K562 (cell line): Measurements from ENCODE around the gene MLYCD. TPM values are rescaled to one million over a fixed set of nuclear protein-coding genes. Genes with fewer than 3 reads are reported as not detected.

ENCODE experiments used
- AFF4 ChIP-seq: sonication (generic); formaldehyde crosslinking; IDR thresholded peaks from 2 replicates; pipeline ENCODE4 v1.8.0; 2023; ENCODE audit warnings: mild to moderate bottlenecking, missing genetic modification reagents
- ARID4B ChIP-seq: sonication (generic); formaldehyde crosslinking; IDR thresholded peaks from 2 replicates; pipeline ENCODE4 v1.8.0; 2022; ENCODE audit warnings: mild to moderate bottlenecking, missing genetic modification reagents
- HINFP ChIP-seq: fragments of 450-650 bp; conservative IDR thresholded peaks from 2 replicates; pipeline ENCODE4 v1.6.1; 2016; ENCODE audit warnings: missing genetic modification characterization, low read depth, mild to moderate bottlenecking, control low read depth, missing compliant biosample characterization
- MAZ ChIP-seq, 2 experiments: fragments of 450-650 bp in 1 of 2; sonication (generic) in 1 of 2; formaldehyde crosslinking; IDR thresholded peaks in 1 of 2; conservative IDR thresholded peaks in 1 of 2; 2 replicates each; pipeline versions ENCODE4 v1.4.0 to v1.5.0; 2020; ENCODE audit warnings: mild to moderate bottlenecking in 1 of 2, missing genetic modification reagents in 1 of 2
- RFX7 ChIP-seq: fragments of 250-450 bp; sonication (Bioruptor Pico); IDR thresholded peaks from 2 replicates; pipeline ENCODE4 v1.5.1; 2021; ENCODE audit warnings: mild to moderate bottlenecking
- ZC3H11A ChIP-seq: IDR thresholded peaks from 2 replicates; pipeline ENCODE4 v1.6.1; 2012; ENCODE audit warnings: low read depth, low read length, improper control_type of control experiment
- ZNF263 ChIP-seq: sonication (generic); formaldehyde crosslinking; IDR thresholded peaks from 2 replicates; pipeline ENCODE4 v1.8.0; 2022; ENCODE audit warnings: mild to moderate bottlenecking, missing genetic modification reagents, borderline replicate concordance
- ZNF76 ChIP-seq: fragments of 250-450 bp; sonication (Bioruptor Pico); IDR thresholded peaks from 2 replicates; pipeline ENCODE4 v1.4.0; 2020; ENCODE audit warnings: mild to moderate bottlenecking, moderate library complexity, borderline replicate concordance
- polyA plus RNA-seq, 8 experiments: library from polyadenylated mRNA; depleted of rRNA in 4 of 8; stranded (reverse) in 5 of 8; unstranded in 3 of 8; fragments of >200 nt; fragmentation: Nextera tagmentation in 2 of 8; fragmentation: Illumina TruSeq in 1 of 8; extraction: Ambion mirVana in 2 of 8; extraction: Trizol in 1 of 8; gene quantifications; 2 replicates each; pipeline versions ENCODE4 v1.2.1 to v1.2.3, GENCODE V29; 2011 to 2014; ENCODE audit warnings: inconsistent platforms in 1 of 8, missing spikeins in 1 of 8
- total RNA-seq, 7 experiments: library from RNA; depleted of rRNA in 6 of 7; stranded (reverse); fragments of >200 nt in 6 of 7; fragmentation: Illumina TruSeq in 2 of 7; extraction: Trizol in 2 of 7; gene quantifications; 2 replicates each; pipeline versions ENCODE4 v1.2.1 to v1.2.3, GENCODE V29; 2011 to 2021; ENCODE audit warnings: low replicate concordance in 1 of 7

MLYCD gene
- total and polyA plus RNA-seq, 9 of the 15 experiments (the other 6 are each of a cell fraction or from before 2014, with no cell fraction given), result 0.15 to 2.0 (median 1.0) TPM

GRCh38 chr16:83900571-83900970 is 1.7 kb downstream of the MLYCD start (continued):
- no peak for TF ChIP-seq HINFP (tag)
- TF ChIP-seq ZNF263 (CRISPR knock-in tag), result no peak
- no peak for TF ChIP-seq AFF4 (CRISPR knock-in tag)
- TF ChIP-seq ZNF76 (CRISPR knock-in tag), result no peak
- TF ChIP-seq RFX7 (CRISPR knock-in tag), result no peak
- no peak for TF ChIP-seq ZC3H11A
- no peak for TF ChIP-seq MAZ (CRISPR knock-in tag; conservative IDR thresholded peaks at IDR 0.05 in 1 of 2, IDR thresholded peaks at IDR 0.05 in 1 of 2)
- TF ChIP-seq ARID4B (CRISPR knock-in tag), result no peak
